ENCODE results near the gene HLA-E. TPM values are rescaled to one million over a fixed set of nuclear protein-coding genes. Genes with fewer than 3 reads are reported as not detected.

The HLA-E gene
- total and polyA plus RNA-seq, 2 of the 13 experiments (the other 11 are each of a cell fraction or from before 2014, with no cell fraction given), result 45.2 to 90.4 TPM

DNA sequence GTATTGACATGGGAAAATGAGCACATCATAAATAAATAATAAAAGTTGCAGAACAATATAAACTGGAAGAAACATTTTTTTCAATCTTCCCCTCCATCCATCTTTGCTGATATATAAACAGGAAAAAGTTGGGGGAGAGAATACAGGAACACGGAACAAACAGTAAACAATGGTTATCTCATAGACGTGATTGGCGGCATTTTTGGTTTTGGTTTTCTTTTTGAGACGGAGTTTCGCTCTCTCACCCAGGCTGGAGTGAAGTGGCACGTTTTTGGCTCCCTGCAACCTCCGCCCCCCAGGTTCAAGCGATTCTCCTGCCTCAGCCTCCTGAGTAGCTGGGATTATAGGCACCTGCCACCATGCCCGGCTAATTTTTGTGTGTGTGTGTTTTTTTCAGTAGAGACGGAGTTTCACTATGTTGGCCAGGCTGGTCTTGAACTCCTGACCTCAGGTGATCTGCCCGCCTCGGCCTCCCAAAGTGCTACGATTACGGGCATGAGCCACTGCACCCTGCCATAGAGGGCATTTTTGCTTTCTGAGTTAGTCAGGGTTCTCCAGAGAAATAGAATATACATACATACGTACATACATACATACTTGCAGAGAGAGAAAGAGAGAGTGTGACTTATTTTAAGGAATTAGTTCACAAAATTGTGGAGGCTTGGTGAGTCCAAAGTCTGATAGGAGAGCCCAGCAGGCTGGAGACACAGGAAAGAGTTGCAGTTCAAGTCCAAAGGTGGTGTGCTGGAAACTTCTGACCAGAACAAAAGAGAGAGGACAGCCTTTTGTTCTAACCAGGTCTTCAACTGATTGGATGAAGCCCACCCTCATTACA is 44.4 kb downstream of the HLA-E start (continued):
- TF ChIP-seq, protein P1, sequence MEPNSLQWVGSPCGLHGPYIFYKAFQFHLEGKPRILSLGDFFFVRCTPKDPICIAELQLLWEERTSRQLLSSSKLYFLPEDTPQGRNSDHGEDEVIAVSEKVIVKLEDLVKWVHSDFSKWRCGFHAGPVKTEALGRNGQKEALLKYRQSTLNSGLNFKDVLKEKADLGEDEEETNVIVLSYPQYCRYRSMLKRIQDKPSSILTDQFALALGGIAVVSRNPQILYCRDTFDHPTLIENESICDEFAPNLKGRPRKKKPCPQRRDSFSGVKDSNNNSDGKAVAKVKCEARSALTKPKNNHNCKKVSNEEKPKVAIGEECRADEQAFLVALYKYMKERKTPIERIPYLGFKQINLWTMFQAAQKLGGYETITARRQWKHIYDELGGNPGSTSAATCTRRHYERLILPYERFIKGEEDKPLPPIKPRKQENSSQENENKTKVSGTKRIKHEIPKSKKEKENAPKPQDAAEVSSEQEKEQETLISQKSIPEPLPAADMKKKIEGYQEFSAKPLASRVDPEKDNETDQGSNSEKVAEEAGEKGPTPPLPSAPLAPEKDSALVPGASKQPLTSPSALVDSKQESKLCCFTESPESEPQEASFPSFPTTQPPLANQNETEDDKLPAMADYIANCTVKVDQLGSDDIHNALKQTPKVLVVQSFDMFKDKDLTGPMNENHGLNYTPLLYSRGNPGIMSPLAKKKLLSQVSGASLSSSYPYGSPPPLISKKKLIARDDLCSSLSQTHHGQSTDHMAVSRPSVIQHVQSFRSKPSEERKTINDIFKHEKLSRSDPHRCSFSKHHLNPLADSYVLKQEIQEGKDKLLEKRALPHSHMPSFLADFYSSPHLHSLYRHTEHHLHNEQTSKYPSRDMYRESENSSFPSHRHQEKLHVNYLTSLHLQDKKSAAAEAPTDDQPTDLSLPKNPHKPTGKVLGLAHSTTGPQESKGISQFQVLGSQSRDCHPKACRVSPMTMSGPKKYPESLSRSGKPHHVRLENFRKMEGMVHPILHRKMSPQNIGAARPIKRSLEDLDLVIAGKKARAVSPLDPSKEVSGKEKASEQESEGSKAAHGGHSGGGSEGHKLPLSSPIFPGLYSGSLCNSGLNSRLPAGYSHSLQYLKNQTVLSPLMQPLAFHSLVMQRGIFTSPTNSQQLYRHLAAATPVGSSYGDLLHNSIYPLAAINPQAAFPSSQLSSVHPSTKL (CRISPR knock-in tag; IDR thresholded peaks at IDR 0.05), result peak; percentile 35; the same call in 1 of the 2 replicates
- TF ChIP-seq EP300 (IDR thresholded peaks at IDR 0.05; ENCODE audit: low read depth in 2 of 2, low read length in 2 of 2), result peak in 1 of 2 experiments; percentile 39; a peak in 1 of 4 replicates
- TF ChIP-seq EP300 (CRISPR knock-in tag; IDR thresholded peaks at IDR 0.05; ENCODE audit: borderline replicate concordance), result no peak
- TF ChIP-seq YEATS4 (CRISPR knock-in tag; IDR thresholded peaks at IDR 0.05; ENCODE audit: borderline replicate concordance), result peak; percentile 39; the same call in 1 of the 2 replicates
- TF ChIP-seq DNMT3B (CRISPR knock-in tag; conservative IDR thresholded peaks at IDR 0.05), result no peak
- TF ChIP-seq CHD4 (IDR thresholded peaks at IDR 0.05; ENCODE audit: borderline replicate concordance, low read length), result peak; percentile 58; the same call in 1 of the 2 replicates
- peak; percentile 87 for TF ChIP-seq HNF4A (CRISPR knock-in tag; IDR thresholded peaks at IDR 0.05)
- TF ChIP-seq, protein P2, sequence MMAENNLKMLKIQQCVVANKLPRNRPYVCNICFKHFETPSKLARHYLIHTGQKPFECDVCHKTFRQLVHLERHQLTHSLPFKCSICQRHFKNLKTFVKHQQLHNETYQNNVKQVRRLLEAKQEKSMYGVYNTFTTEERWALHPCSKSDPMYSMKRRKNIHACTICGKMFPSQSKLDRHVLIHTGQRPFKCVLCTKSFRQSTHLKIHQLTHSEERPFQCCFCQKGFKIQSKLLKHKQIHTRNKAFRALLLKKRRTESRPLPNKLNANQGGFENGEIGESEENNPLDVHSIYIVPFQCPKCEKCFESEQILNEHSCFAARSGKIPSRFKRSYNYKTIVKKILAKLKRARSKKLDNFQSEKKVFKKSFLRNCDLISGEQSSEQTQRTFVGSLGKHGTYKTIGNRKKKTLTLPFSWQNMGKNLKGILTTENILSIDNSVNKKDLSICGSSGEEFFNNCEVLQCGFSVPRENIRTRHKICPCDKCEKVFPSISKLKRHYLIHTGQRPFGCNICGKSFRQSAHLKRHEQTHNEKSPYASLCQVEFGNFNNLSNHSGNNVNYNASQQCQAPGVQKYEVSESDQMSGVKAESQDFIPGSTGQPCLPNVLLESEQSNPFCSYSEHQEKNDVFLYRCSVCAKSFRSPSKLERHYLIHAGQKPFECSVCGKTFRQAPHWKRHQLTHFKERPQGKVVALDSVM (CRISPR knock-in tag; IDR thresholded peaks at IDR 0.05), result 0 out of 2 replicates have a peak, but pooled peaks have one; percentile 17
- TF ChIP-seq, protein P3, sequence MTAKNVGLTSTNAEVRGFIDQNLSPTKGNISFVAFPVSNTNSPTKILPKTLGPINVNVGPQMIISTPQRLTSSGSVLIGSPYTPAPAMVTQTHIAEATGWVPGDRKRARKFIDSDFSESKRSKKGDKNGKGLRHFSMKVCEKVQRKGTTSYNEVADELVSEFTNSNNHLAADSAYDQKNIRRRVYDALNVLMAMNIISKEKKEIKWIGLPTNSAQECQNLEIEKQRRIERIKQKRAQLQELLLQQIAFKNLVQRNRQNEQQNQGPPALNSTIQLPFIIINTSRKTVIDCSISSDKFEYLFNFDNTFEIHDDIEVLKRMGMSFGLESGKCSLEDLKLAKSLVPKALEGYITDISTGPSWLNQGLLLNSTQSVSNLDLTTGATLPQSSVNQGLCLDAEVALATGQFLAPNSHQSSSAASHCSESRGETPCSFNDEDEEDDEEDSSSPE (CRISPR knock-in tag; IDR thresholded peaks at IDR 0.05), result no peak
- TF ChIP-seq, protein P4, sequence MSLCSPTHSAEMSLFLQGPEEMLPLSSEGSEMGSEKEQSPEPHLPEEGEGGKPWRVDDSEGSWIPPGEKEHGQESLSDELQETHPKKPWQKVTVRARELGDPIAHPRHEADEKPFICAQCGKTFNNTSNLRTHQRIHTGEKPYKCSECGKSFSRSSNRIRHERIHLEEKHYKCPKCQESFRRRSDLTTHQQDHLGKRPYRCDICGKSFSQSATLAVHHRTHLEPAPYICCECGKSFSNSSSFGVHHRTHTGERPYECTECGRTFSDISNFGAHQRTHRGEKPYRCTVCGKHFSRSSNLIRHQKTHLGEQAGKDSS (CRISPR knock-in tag; IDR thresholded peaks at IDR 0.05; ENCODE audit: borderline replicate concordance, low read depth), result no peak
- TF ChIP-seq, protein P5, sequence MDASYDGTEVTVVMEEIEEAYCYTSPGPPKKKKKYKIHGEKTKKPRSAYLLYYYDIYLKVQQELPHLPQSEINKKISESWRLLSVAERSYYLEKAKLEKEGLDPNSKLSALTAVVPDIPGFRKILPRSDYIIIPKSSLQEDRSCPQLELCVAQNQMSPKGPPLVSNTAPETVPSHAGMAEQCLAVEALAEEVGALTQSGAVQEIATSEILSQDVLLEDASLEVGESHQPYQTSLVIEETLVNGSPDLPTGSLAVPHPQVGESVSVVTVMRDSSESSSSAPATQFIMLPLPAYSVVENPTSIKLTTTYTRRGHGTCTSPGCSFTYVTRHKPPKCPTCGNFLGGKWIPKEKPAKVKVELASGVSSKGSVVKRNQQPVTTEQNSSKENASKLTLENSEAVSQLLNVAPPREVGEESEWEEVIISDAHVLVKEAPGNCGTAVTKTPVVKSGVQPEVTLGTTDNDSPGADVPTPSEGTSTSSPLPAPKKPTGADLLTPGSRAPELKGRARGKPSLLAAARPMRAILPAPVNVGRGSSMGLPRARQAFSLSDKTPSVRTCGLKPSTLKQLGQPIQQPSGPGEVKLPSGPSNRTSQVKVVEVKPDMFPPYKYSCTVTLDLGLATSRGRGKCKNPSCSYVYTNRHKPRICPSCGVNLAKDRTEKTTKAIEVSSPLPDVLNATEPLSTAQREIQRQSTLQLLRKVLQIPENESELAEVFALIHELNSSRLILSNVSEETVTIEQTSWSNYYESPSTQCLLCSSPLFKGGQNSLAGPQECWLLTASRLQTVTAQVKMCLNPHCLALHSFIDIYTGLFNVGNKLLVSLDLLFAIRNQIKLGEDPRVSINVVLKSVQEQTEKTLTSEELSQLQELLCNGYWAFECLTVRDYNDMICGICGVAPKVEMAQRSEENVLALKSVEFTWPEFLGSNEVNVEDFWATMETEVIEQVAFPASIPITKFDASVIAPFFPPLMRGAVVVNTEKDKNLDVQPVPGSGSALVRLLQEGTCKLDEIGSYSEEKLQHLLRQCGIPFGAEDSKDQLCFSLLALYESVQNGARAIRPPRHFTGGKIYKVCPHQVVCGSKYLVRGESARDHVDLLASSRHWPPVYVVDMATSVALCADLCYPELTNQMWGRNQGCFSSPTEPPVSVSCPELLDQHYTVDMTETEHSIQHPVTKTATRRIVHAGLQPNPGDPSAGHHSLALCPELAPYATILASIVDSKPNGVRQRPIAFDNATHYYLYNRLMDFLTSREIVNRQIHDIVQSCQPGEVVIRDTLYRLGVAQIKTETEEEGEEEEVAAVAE (CRISPR knock-in tag; IDR thresholded peaks at IDR 0.05; ENCODE audit: borderline replicate concordance), result no peak
- no peak for TF ChIP-seq ZNF552 (CRISPR knock-in tag; IDR thresholded peaks at IDR 0.05; ENCODE audit: borderline replicate concordance)
- no peak for TF ChIP-seq THAP11 (CRISPR knock-in tag; IDR thresholded peaks at IDR 0.05)
- no peak for TF ChIP-seq KMT2B (CRISPR knock-in tag; IDR thresholded peaks at IDR 0.05)
- peak; percentile 44 for TF ChIP-seq POGZ (CRISPR knock-in tag; IDR thresholded peaks at IDR 0.05)
